Kidney (tissue), 14 donors: Measurements from ENCODE around the gene GNL1. TPM values are rescaled to one million over a fixed set of nuclear protein-coding genes. Genes with fewer than 3 reads are reported as not detected.

Experiments
- DNase-seq, 5 donors: peaks; one replicate each; pipeline ENCODE4 v3.0.0-alpha.2; 2013 to 2020
- FAIRE-seq: peaks from 2 replicates; lab custom pipeline; 2012; peaks lifted over from hg19 to GRCh38; lab: Jason Lieb, UNC
- H3K27ac ChIP-seq, 2 donors: one replicate each; pipeline ENCODE4 v1.7.0; 2013; ENCODE audit warnings: low read depth in 2 of 2, low read length in 2 of 2, inconsistent platforms in 1 of 2
- H3K27me3 ChIP-seq: one replicate; pipeline ENCODE4 v1.7.1; 2013; ENCODE audit warnings: low read length, inconsistent platforms; ENCODE audit not compliant: control insufficient read depth, insufficient read depth
- H3K36me3 ChIP-seq, 3 donors: one replicate each; pipeline versions ENCODE4 v1.7.0 to v1.7.1; 2013; ENCODE audit warnings: low read length in 3 of 3, control low read depth in 1 of 3, inconsistent platforms in 1 of 3; ENCODE audit not compliant: insufficient read depth in 3 of 3, control insufficient read depth in 2 of 3
- H3K4me1 ChIP-seq, 3 donors: one replicate each; pipeline versions ENCODE4 v1.7.0 to v1.7.1; 2013; ENCODE audit warnings: low read length in 3 of 3, inconsistent platforms in 1 of 3, low read depth in 1 of 3; ENCODE audit not compliant: control insufficient read depth in 2 of 3, insufficient read depth in 2 of 3
- H3K4me3 ChIP-seq, 3 donors: one replicate each; pipeline versions ENCODE4 v1.7.0 to v1.8.1; 2013; ENCODE audit warnings: low read length in 3 of 3, control low read depth in 1 of 3, inconsistent platforms in 1 of 3
- H3K9ac ChIP-seq, 3 donors: one replicate each; pipeline versions ENCODE4 v1.7.0 to v1.7.1; 2013; ENCODE audit warnings: low read length in 3 of 3, control low read depth in 1 of 3, inconsistent platforms in 1 of 3
- H3K9me3 ChIP-seq, 3 donors: one replicate each; pipeline versions ENCODE4 v1.7.0 to v1.7.1; 2013; ENCODE audit warnings: low read length in 3 of 3, control low read depth in 1 of 3, inconsistent platforms in 1 of 3; ENCODE audit not compliant: control insufficient read depth in 2 of 3, insufficient read depth in 1 of 3
- CTCF ChIP-seq: IDR thresholded peaks from 3 replicates; pipeline ENCODE4 v1.5.1; 2012; ENCODE audit warnings: mild to moderate bottlenecking, moderate library complexity, borderline replicate concordance; ENCODE audit not compliant: insufficient read depth; ENCODE audit errors: extremely low read depth
- intact Hi-C: fragments of 100-400 bp; cut with DNase I; formaldehyde crosslinking; loops from one replicate; pipeline ENCODE4 v1.11.1; 2022
- polyA plus RNA-seq: library from polyadenylated mRNA; stranded (reverse); fragments of 350-450 nt; fragmentation: Illumina TruSeq; extraction: RNeasy Lipid Tissue Mini Kit (QIAGEN cat#74804); gene quantifications from one replicate; pipeline ENCODE4 v1.2.3, GENCODE V29; 2014; ENCODE audit warnings: low read depth, low replicate concordance; ENCODE audit not compliant: insufficient read depth
- total RNA-seq: library from RNA; stranded (reverse); fragmentation: NEBNext Ultra II Directional; extraction: Animal tissue kit (Norgen Biotek cat#: 25700); gene quantifications from one replicate; pipeline ENCODE4 v1.2.1, GENCODE V29; 2021
- donor health status: control.
- donor health status: control.
- donor health status: control.
- donor health status: control.
- donor health status: control.
- donor health status: DM: yes; HTN: yes; CAD: no.
- donor health status: Normal renal cell carcinoma (clear cell type).

The GNL1 gene
- total and polyA plus RNA-seq, 2 donors from 2014 or later: 64.9 to 70.4 TPM

GRCh38 chr6:30511169-30511546 is 45.1 kb downstream of the GNL1 start:
- Histone ChIP-seq H3K9me3 (no peaks in the 10 kb centered on the region), H3K27ac (no peak overlapping the region), H3K36me3 (no peaks in the 10 kb centered on the region), H3K4me1 (no peaks in the 10 kb centered on the region), H3K27me3 (no peaks in the 10 kb centered on the region), H3K4me3 (no peak overlapping the region), H3K9ac (no peak overlapping the region)
- TF ChIP-seq CTCF: no peak
- no peak for FAIRE-seq
- DNase-seq: no peak
- intact Hi-C loops: no loop called here

- Histone ChIP-seq H3K9ac (no peak overlapping the region), H3K9me3 (no peaks in the 10 kb centered on the region), H3K36me3 (no peaks in the 10 kb centered on the region), H3K4me3 (no peak overlapping the region), H3K27ac (no peak overlapping the region), H3K27me3 (no peaks in the 10 kb centered on the region), H3K4me1 (no peaks in the 10 kb centered on the region)
- FAIRE-seq (no peak), DNase-seq (no peak)
- TF ChIP-seq CTCF: no peak
- intact Hi-C loops: no loop called here
Observed at GRCh38 chr6:30510419-30511168, 45.7 kb downstream of the GNL1 start.

GRCh38 chr6:30508890-30509736 is 47.2 kb downstream of the GNL1 start:
- H3K9me3 ChIP-seq: no peaks in the 10 kb centered on the region
- DNase-seq: no peak
- no peak overlapping the region for H3K9ac ChIP-seq
- no peaks in the 10 kb centered on the region for H3K4me1 ChIP-seq
- H3K27me3 ChIP-seq: no peaks in the 10 kb centered on the region
- no peak for FAIRE-seq
- no peaks in the 10 kb centered on the region for H3K36me3 ChIP-seq
- peak overlapping the region; percentile 22 to 47 for H3K27ac ChIP-seq
- TF ChIP-seq CTCF: no peak
- intact Hi-C loops: no loop called here
- H3K4me3 ChIP-seq: no peak overlapping the region
